AG09319 (cell line): ENCODE results near the gene HHATL.

ENCODE experiments used
- DNase-seq: peaks from one replicate; pipeline ENCODE4 v3.0.0-alpha.2; 2010; ENCODE audit warnings: low read depth; ENCODE audit errors: extremely low read depth
- CTCF ChIP-seq: IDR thresholded peaks from 2 replicates; pipeline ENCODE4 v1.5.1; 2011; ENCODE audit warnings: low read depth, mild to moderate bottlenecking, inconsistent platforms, low read length, moderate library complexity

The HHATL gene

GRCh38 chr3:42660898-42661297 lies 41.7 kb downstream of the HHATL start:
- no peak for DNase-seq
- TF ChIP-seq CTCF, result no peak

- no peak for DNase-seq
- no peak for TF ChIP-seq CTCF
Observed at GRCh38 chr3:42660131-42660715, 42.4 kb downstream of the HHATL start.

- no peak for TF ChIP-seq CTCF
- DNase-seq, result no peak
Observed at GRCh38 chr3:42659451-42660130, 43.0 kb downstream of the HHATL start.

- TF ChIP-seq CTCF, result no peak
- DNase-seq, result no peak
Observed at GRCh38 chr3:42658771-42659390, 43.7 kb downstream of the HHATL start.

GRCh38 chr3:42658091-42658770 lies 44.4 kb downstream of the HHATL start:
- no peak for DNase-seq
- TF ChIP-seq CTCF, result no peak

- no peak for DNase-seq
- no peak for TF ChIP-seq CTCF
Observed at GRCh38 chr3:42657675-42658074, 44.9 kb downstream of the HHATL start.
